ENCODE data around the gene NRXN3.

GRCh38 chr14:78414172-78414571 lies 244.0 kb downstream of the NRXN3 start:
- TF ChIP-seq CTCF (conservative IDR thresholded peaks at IDR 0.05 in 1 of 2, IDR thresholded peaks at IDR 0.05 in 1 of 2; ENCODE audit: low read depth in 1 of 2, low read length in 2 of 2), result no peak
- no peak for TF ChIP-seq EZH2 (IDR thresholded peaks at IDR 0.05; ENCODE audit: low read length, missing control alignments)

Data from fibroblast of lung (primary cell).